ENCODE measurements around the gene CGB3.

The CGB3 gene

GRCh38 chr19:48985711-48986110, 38.4 kb downstream of the CGB3 start:
- DNase-seq = no peak

GRCh38 chr19:48982280-48982679, 41.9 kb downstream of the CGB3 start:
- no peak for DNase-seq

- DNase-seq = no peak
Measured at GRCh38 chr19:48977061-48977460, 47.1 kb downstream of the CGB3 start.

GRCh38 chr19:48975947-48976847, 47.9 kb downstream of the CGB3 start:
- DNase-seq = peak; percentile 57
